Right lobe of liver (tissue), 4 donors: Measurements from ENCODE around the gene PADI4.

Experiments used
- POLR2A ChIP-seq: fragments of 450-650 bp; IDR thresholded peaks from one replicate; pipeline ENCODE4 v1.6.1; 2017; ENCODE audit warnings: antibody characterized with exemption, mild to moderate bottlenecking
- TF ChIP-seq, protein P1 (sequence below), 4 donors: fragments of 200-600 bp in 3 of 4; fragments of 450-650 bp in 1 of 4; IDR thresholded peaks; one replicate each; pipeline versions ENCODE4 v1.5.1 to v1.8.0; 2016 to 2022; ENCODE audit warnings: antibody characterized with exemption in 4 of 4, mild to moderate bottlenecking in 2 of 4
- donor health status: DM: no; HTN: no; CAD: no.
- donor health status: DM: no; HTN: no; CAD: no.
- donor health status: DM: no; HTN: yes; CAD: no.

DNA sequence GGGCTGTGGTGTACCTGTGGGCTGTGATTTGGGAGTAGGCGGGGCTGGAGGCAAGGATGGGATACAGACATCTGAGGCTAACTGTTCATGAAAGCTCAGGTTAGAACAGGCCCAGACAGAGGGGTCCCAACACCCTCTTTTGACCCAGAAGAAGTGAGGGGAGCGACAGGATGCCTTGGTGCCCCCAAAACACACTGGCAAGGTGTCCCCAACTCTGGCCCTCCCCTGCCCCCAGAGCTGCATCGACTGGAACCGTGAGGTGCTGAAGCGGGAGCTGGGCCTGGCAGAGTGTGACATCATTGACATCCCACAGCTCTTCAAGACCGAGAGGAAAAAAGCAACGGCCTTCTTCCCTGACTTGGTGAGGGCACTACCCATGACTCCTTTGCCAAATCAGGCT lies 27.6 kb upstream of the PADI4 start:
- no peak for TF ChIP-seq POLR2A
- TF ChIP-seq, protein P1, sequence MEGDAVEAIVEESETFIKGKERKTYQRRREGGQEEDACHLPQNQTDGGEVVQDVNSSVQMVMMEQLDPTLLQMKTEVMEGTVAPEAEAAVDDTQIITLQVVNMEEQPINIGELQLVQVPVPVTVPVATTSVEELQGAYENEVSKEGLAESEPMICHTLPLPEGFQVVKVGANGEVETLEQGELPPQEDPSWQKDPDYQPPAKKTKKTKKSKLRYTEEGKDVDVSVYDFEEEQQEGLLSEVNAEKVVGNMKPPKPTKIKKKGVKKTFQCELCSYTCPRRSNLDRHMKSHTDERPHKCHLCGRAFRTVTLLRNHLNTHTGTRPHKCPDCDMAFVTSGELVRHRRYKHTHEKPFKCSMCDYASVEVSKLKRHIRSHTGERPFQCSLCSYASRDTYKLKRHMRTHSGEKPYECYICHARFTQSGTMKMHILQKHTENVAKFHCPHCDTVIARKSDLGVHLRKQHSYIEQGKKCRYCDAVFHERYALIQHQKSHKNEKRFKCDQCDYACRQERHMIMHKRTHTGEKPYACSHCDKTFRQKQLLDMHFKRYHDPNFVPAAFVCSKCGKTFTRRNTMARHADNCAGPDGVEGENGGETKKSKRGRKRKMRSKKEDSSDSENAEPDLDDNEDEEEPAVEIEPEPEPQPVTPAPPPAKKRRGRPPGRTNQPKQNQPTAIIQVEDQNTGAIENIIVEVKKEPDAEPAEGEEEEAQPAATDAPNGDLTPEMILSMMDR (IDR thresholded peaks at IDR 0.05) = no peak
